UCSD-AML1 (cell line): Measurements from ENCODE around the gene COA3.
"Not testable (repeated sequence)": the region's sequence is repeated elsewhere in the genome, so short reads cannot be mapped to it uniquely, and the experiment has no call there.

Experiments
- DNase-seq: peaks from one replicate; lab custom pipeline; 2025; ENCODE audit not compliant: unreplicated experiment; lab: John Stamatoyannopoulos, UW

The COA3 gene

GRCh38 chr17:42782166-42783061 lies 16.1 kb downstream of the COA3 start:
- DNase-seq: no peak

GRCh38 chr17:42781639-42782165 lies 16.8 kb downstream of the COA3 start:
- DNase-seq: no peak

- no peak for DNase-seq
These were observed 17.5 kb downstream of the COA3 start for GRCh38 chr17:42780851-42781638.

- no peak for DNase-seq
These were observed 18.3 kb downstream of the COA3 start, which contains the start of gene WNK4 for GRCh38 chr17:42779936-42780850. Gene WNK4 (plus strand): TSS chr17:42780610. CDS start chr17:42780699, 89 bp downstream.

- no peak for DNase-seq
These were observed 19.1 kb downstream of the COA3 start for GRCh38 chr17:42779304-42779935.

- no peak for DNase-seq
These were observed 19.9 kb downstream of the COA3 start for GRCh38 chr17:42778570-42778969.

- DNase-seq: peak; percentile 68
These were observed 22.9 kb downstream of the COA3 start for GRCh38 chr17:42775534-42776098.

- DNase-seq: no peak
These were observed 24.3 kb downstream of the COA3 start for GRCh38 chr17:42774066-42774745.

- DNase-seq: peak; percentile 76
These were observed 25.0 kb downstream of the COA3 start, which contains the start of gene VPS25 for GRCh38 chr17:42773290-42774035. Gene VPS25 (plus strand): TSS chr17:42773449. CDS start chr17:42773476, 27 bp downstream.

- DNase-seq: no peak
These were observed 25.6 kb downstream of the COA3 start for GRCh38 chr17:42772945-42773289.

- not testable (repeated sequence) for DNase-seq
These were observed 28.5 kb downstream of the COA3 start for GRCh38 chr17:42769964-42770363.

- DNase-seq: not testable (repeated sequence)
These were observed 30.5 kb downstream of the COA3 start for GRCh38 chr17:42768006-42768405.

GRCh38 chr17:42767512-42767911 lies 31.0 kb downstream of the COA3 start:
- no peak for DNase-seq

- no peak for DNase-seq
These were observed 32.4 kb downstream of the COA3 start for GRCh38 chr17:42766124-42766523.

GRCh38 chr17:42761638-42762037 lies 36.9 kb downstream of the COA3 start:
- no peak for DNase-seq

GRCh38 chr17:42760652-42761581 lies 37.6 kb downstream of the COA3 start, which contains the start of gene RAMP2:
Gene RAMP2 (plus strand): TSS chr17:42761227. CDS start chr17:42761262, 35 bp downstream.
- DNase-seq: no peak

- DNase-seq: no peak
These were observed 38.4 kb downstream of the COA3 start for GRCh38 chr17:42759982-42760651.
